OCI-LY7 (cell line): Measurements from ENCODE around the gene EEF2K. TPM values are rescaled to one million over a fixed set of nuclear protein-coding genes. Genes with fewer than 3 reads are reported as not detected.
"Not testable (repeated sequence)": the region's sequence is repeated elsewhere in the genome, so short reads cannot be mapped to it uniquely, and the experiment has no call there.

ENCODE experiments used
- BruUV-seq: library from RNA; stranded (reverse); fragments of 400-500 nt; replicated peaks from 2 replicates; lab custom pipeline; 2021; lab: Mats Ljungman, UMichigan
- CTCF ChIA-PET: fragments of 300-600 bp; sonication (Branson Sonifier 250); formaldehyde crosslinking; loops from one replicate; lab custom pipeline; 2022; ENCODE audit warnings: antibody characterized with exemption; ENCODE audit not compliant: unreplicated experiment; lab: Charles Lee
- POLR2A ChIA-PET: fragments of 300-600 bp; sonication (Branson Sonifier 250); formaldehyde crosslinking; loops from one replicate; lab custom pipeline; 2022; ENCODE audit warnings: antibody characterized with exemption; lab: Charles Lee
- DNase-seq: peaks from one replicate; pipeline ENCODE4 v3.0.0-alpha.2; 2015; ENCODE audit warnings: low spot score
- H2AFZ ChIP-seq: fragments of 200-600 bp; sonication (generic), shearing (Covaris generic); 2 replicates; pipeline ENCODE4 v1.6.1; 2014; ENCODE audit warnings: mild to moderate bottlenecking, antibody characterized with exemption, low read length, moderate library complexity
- H3K27ac ChIP-seq: fragments of 200-600 bp; sonication (generic); 2 replicates; pipeline ENCODE4 v1.5.1; 2014; ENCODE audit warnings: mixed run types, low read depth, mild to moderate bottlenecking, moderate library complexity, low read length, inconsistent platforms; ENCODE audit not compliant: poor library complexity, severe bottlenecking
- H3K36me3 ChIP-seq: fragments of 200-600 bp; sonication (generic); 2 replicates; pipeline ENCODE4 v1.6.1; 2014; ENCODE audit warnings: mild to moderate bottlenecking, antibody characterized with exemption, low read length, moderate library complexity, mixed read lengths; ENCODE audit not compliant: insufficient read depth
- H3K4me1 ChIP-seq: fragments of 200-600 bp; sonication (generic); 2 replicates; pipeline ENCODE4 v1.5.1; 2014; ENCODE audit warnings: mild to moderate bottlenecking, low read length; ENCODE audit not compliant: insufficient read depth, poor library complexity, severe bottlenecking
- H3K4me2 ChIP-seq: fragments of 200-600 bp; sonication (generic); 2 replicates; pipeline ENCODE4 v1.6.1; 2014; ENCODE audit warnings: mild to moderate bottlenecking, low read length
- H3K4me3 ChIP-seq: fragments of 200-600 bp; sonication (generic); 2 replicates; pipeline ENCODE4 v1.5.1; 2014; ENCODE audit warnings: mild to moderate bottlenecking, low read depth, low read length; ENCODE audit not compliant: poor library complexity, severe bottlenecking
- H3K79me2 ChIP-seq: fragments of 200-600 bp; sonication (generic); 2 replicates; pipeline ENCODE4 v1.6.1; 2016; ENCODE audit warnings: low read depth, mild to moderate bottlenecking, low read length, moderate library complexity, mixed read lengths; ENCODE audit not compliant: insufficient read depth
- H3K9me2 ChIP-seq: fragments of 200-600 bp; sonication (generic); 2 replicates; pipeline ENCODE4 v1.6.1; 2016; ENCODE audit warnings: mild to moderate bottlenecking, low read length, mixed read lengths; ENCODE audit not compliant: insufficient read depth
- H3K9me3 ChIP-seq: fragments of 200-600 bp; sonication (generic); 2 replicates; pipeline ENCODE4 v1.6.1; 2014; ENCODE audit warnings: mild to moderate bottlenecking, mixed run types, low read length, mixed read lengths
- H4K20me1 ChIP-seq: fragments of 200-600 bp; sonication (generic); 2 replicates; pipeline ENCODE4 v1.6.1; 2014; ENCODE audit warnings: mild to moderate bottlenecking, antibody characterized with exemption, low read length, moderate library complexity, mixed read lengths; ENCODE audit not compliant: insufficient read depth
- EZH2phosphoT487 ChIP-seq: fragments of 200-600 bp; sonication (generic); IDR thresholded peaks from 2 replicates; pipeline ENCODE4 v1.6.1; 2018; ENCODE audit warnings: low read depth, borderline replicate concordance, mild to moderate bottlenecking, mixed run types, antibody characterized with exemption, low read length, moderate library complexity, mixed read lengths
- intact Hi-C: fragments of 100-400 bp; cut with micrococcal nuclease; formaldehyde crosslinking; loops from one replicate; pipeline ENCODE4 v1.10.0; 2022; ENCODE audit not compliant: unreplicated experiment
- total RNA-seq, 2 experiments: library from RNA; depleted of rRNA in 1 of 2; stranded (reverse); fragments of >200 nt in 1 of 2; shearing (Covaris generic) in 1 of 2; gene quantifications; 2 replicates each; pipeline ENCODE4 v1.2.3, GENCODE V29; 2014 to 2022
- TF ChIP-seq, protein P1 (sequence below): fragments of 200-600 bp; sonication (generic); conservative IDR thresholded peaks from 2 replicates; pipeline ENCODE4 v1.5.1; 2014; ENCODE audit warnings: mild to moderate bottlenecking, antibody characterized with exemption, low read length, moderate library complexity, mixed read lengths

EEF2K gene
- total RNA-seq, 2 experiments from 2014 or later, result 23.8 to 42.3 TPM

DNA sequence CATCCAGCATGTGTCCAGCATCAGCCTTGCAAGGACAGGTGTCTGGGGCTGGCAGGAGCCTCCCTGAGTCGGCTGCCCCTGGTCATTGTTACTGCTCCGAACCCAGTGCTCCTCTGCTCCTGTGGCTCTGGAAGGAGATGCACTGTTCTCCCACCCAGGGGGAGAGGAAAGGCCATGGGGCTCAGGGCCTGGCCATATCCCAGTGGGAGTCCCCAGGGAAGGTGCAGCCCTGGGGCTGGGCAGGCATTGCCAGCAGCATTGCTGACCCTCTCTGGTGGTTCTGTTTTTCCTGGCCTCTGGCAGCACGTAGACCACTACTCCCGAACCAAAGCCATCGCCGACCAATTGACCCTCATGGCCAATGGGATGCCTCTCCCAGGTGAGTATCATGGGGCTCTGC lies 34.1 kb upstream of the EEF2K start:
- Histone ChIP-seq H3K79me2 (no peaks in the 10 kb centered on the region), H3K4me2 (no peak overlapping the region), H3K9me3 (0 out of 2 replicates have a peak, but pooled peaks cover 3% of the 10 kb centered on the region), H3K4me1 (no peaks in the 10 kb centered on the region), H4K20me1 (no peaks in the 10 kb centered on the region), H2AFZ (no peak overlapping the region), H3K36me3 (no peaks in the 10 kb centered on the region), H3K9me2 (no peaks in the 10 kb centered on the region), H3K27ac (no peak overlapping the region), H3K4me3 (no peak overlapping the region)
- intact Hi-C loops, result no loop called here
- no peak for DNase-seq
- TF ChIP-seq, protein P1, sequence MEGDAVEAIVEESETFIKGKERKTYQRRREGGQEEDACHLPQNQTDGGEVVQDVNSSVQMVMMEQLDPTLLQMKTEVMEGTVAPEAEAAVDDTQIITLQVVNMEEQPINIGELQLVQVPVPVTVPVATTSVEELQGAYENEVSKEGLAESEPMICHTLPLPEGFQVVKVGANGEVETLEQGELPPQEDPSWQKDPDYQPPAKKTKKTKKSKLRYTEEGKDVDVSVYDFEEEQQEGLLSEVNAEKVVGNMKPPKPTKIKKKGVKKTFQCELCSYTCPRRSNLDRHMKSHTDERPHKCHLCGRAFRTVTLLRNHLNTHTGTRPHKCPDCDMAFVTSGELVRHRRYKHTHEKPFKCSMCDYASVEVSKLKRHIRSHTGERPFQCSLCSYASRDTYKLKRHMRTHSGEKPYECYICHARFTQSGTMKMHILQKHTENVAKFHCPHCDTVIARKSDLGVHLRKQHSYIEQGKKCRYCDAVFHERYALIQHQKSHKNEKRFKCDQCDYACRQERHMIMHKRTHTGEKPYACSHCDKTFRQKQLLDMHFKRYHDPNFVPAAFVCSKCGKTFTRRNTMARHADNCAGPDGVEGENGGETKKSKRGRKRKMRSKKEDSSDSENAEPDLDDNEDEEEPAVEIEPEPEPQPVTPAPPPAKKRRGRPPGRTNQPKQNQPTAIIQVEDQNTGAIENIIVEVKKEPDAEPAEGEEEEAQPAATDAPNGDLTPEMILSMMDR, result no peak
- no peak for TF ChIP-seq EZH2phosphoT487
- BruUV-seq, result no TSS peak
- ChIA-PET POLR2A (no interaction called here), CTCF (no interaction called here)

DNA sequence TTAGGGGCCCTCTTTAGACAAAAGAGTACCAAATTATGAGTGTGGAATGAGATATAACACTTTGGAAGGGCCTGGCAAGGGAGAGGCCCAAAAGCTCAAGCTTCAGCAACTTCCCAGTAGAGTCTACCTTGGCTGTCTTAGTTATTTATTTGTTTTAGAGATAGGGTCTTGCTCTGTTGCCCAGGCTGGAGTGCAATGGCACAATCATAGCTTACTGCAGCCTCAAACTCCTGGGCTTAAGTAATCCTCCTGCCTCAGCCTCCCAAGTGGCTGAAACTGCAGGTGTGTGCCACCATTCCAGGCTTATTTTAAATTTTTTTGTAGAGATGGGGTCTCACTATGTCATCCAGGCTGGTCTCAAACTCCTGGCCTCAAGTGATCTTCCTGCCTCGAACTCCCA lies 33.4 kb upstream of the EEF2K start:
- H3K4me2 ChIP-seq, H3K9me3 ChIP-seq, H3K36me3 ChIP-seq, CTCF ChIA-PET, intact Hi-C loops, H3K4me1 ChIP-seq, H3K27ac ChIP-seq, BruUV-seq, H4K20me1 ChIP-seq, H3K4me3 ChIP-seq, POLR2A ChIA-PET, H2AFZ ChIP-seq, DNase-seq, H3K9me2 ChIP-seq, H3K79me2 ChIP-seq: not testable (repeated sequence)

DNA sequence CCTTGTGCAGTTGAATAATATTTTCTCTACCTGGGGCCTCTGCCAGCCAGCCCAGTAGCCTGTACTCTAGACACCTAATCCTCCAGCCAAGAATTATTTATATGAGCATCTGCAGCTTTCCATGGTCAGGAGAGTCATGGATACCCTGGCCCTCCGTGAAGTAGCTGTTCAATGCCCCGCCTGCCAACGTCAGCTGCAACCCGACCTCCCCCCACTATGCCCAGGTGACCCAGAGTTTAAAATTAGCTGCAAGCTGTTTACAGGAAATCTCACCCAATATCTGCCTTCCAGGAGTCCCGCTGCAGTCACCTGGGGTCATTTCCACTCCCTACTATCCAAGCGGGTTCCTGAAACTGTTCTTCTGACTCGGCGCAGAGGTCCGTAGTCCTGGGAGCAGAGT lies 31.4 kb upstream of the EEF2K start:
- no peaks in the 10 kb centered on the region for H3K36me3 ChIP-seq
- H3K79me2 ChIP-seq, result no peaks in the 10 kb centered on the region
- H3K9me2 ChIP-seq, result no peaks in the 10 kb centered on the region
- H3K4me3 ChIP-seq, result no peak overlapping the region
- TF ChIP-seq, protein P1, result no peak
- TF ChIP-seq EZH2phosphoT487, result no peak
- BruUV-seq, result no TSS peak
- intact Hi-C loops, result no loop called here
- no peak overlapping the region for H3K27ac ChIP-seq
- DNase-seq, result no peak
- no peak overlapping the region for H3K4me2 ChIP-seq
- CTCF ChIA-PET, result interaction anchor here (1.0 kb wide), 1 partner anchor 14 kb away, joined by 3 read pairs; no protein-coding TSS in a partner anchor
- POLR2A ChIA-PET, result interaction anchor here (0.5 kb wide), 2 partner anchors 9 to 114 kb away, joined by 3 read pairs; no protein-coding TSS in a partner anchor
- H3K9me3 ChIP-seq, result no peaks in the 10 kb centered on the region
- no peaks in the 10 kb centered on the region for H3K4me1 ChIP-seq
- no peak overlapping the region for H2AFZ ChIP-seq
- H4K20me1 ChIP-seq, result no peaks in the 10 kb centered on the region
